SK-N-SH treated with all-trans-retinoic acid at 6 μM for 48 hours (cell line): ENCODE results near the gene PDE9A.

Experiments used
- ATAC-seq: fragments of 200-7000 bp; cut with Tn5 transposase; 3 replicates; pipeline ENCODE4 v1.9.1; 2020; ENCODE audit warnings: mild to moderate bottlenecking, moderate library complexity
- BACH2 ChIP-seq: fragments of 250-450 bp; sonication (Bioruptor Pico); IDR thresholded peaks from 2 replicates; pipeline ENCODE4 v1.9.0; 2021; ENCODE audit warnings: mild to moderate bottlenecking, borderline replicate concordance
- ESRRG ChIP-seq: fragments of 250-450 bp; sonication (Bioruptor Pico); IDR thresholded peaks from 2 replicates; pipeline ENCODE4 v1.6.1; 2021; ENCODE audit warnings: mild to moderate bottlenecking
- GLIS3 ChIP-seq: fragments of 250-450 bp; sonication (Bioruptor Pico); IDR thresholded peaks from 2 replicates; pipeline ENCODE4 v1.5.0; 2020; ENCODE audit warnings: mild to moderate bottlenecking, moderate library complexity
- ISL1 ChIP-seq: fragments of 250-450 bp; sonication (Bioruptor Pico); IDR thresholded peaks from 2 replicates; pipeline ENCODE4 v2.1.2; 2022; ENCODE audit warnings: mild to moderate bottlenecking, moderate library complexity
- PPARA ChIP-seq: fragments of 250-450 bp; sonication (Bioruptor Pico); IDR thresholded peaks from 2 replicates; pipeline ENCODE4 v1.5.0; 2020; ENCODE audit warnings: mild to moderate bottlenecking, borderline replicate concordance
- RARB ChIP-seq: fragments of 250-450 bp; sonication (Bioruptor Pico); IDR thresholded peaks from 2 replicates; pipeline ENCODE4 v1.8.0; 2021; ENCODE audit warnings: mild to moderate bottlenecking, moderate library complexity
- SNAI2 ChIP-seq: fragments of 250-450 bp; sonication (Bioruptor Pico); IDR thresholded peaks from 2 replicates; pipeline ENCODE4 v1.5.0; 2020; ENCODE audit warnings: mild to moderate bottlenecking, moderate library complexity
- TCF4 ChIP-seq: fragments of 250-450 bp; sonication (Bioruptor Pico); IDR thresholded peaks from 2 replicates; pipeline ENCODE4 v1.8.0; 2021; ENCODE audit warnings: mild to moderate bottlenecking, moderate library complexity, borderline replicate concordance
- ZC3H10 ChIP-seq: fragments of 250-450 bp; sonication (Bioruptor Pico); IDR thresholded peaks from 2 replicates; pipeline ENCODE4 v1.5.1; 2021; ENCODE audit warnings: mild to moderate bottlenecking, moderate library complexity
- ZFP3 ChIP-seq: fragments of 250-450 bp; sonication (Bioruptor Pico); IDR thresholded peaks from 2 replicates; pipeline ENCODE4 v1.5.0; 2020; ENCODE audit warnings: mild to moderate bottlenecking, moderate library complexity
- ZFP30 ChIP-seq: fragments of 450-650 bp; formaldehyde crosslinking; IDR thresholded peaks from 2 replicates; pipeline ENCODE4 v1.5.0; 2022; ENCODE audit warnings: mild to moderate bottlenecking, moderate library complexity
- ZNF565 ChIP-seq: fragments of 450-650 bp; formaldehyde crosslinking; conservative IDR thresholded peaks from 2 replicates; pipeline ENCODE4 v1.5.0; 2020; ENCODE audit warnings: low read depth, mild to moderate bottlenecking, moderate library complexity
- ZNF70 ChIP-seq: fragments of 450-650 bp; formaldehyde crosslinking; IDR thresholded peaks from 2 replicates; pipeline ENCODE4 v1.5.0; 2020; ENCODE audit warnings: mild to moderate bottlenecking, moderate library complexity
- ZNF8 ChIP-seq: fragments of 450-650 bp; formaldehyde crosslinking; IDR thresholded peaks from 2 replicates; pipeline ENCODE4 v1.5.0; 2020; ENCODE audit warnings: mild to moderate bottlenecking, moderate library complexity
- TF ChIP-seq, protein P1 (sequence below): fragments of 250-450 bp; sonication (Bioruptor Pico); IDR thresholded peaks from 2 replicates; pipeline ENCODE4 v1.8.0; 2020; ENCODE audit warnings: mild to moderate bottlenecking, moderate library complexity, borderline replicate concordance
- TF ChIP-seq, protein P2 (sequence below): fragments of 250-450 bp; sonication (Bioruptor Pico); IDR thresholded peaks from 2 replicates; pipeline ENCODE4 v1.8.0; 2021; ENCODE audit warnings: low read depth, mild to moderate bottlenecking, moderate library complexity, borderline replicate concordance
- TF ChIP-seq, protein P3 (sequence below): fragments of 250-450 bp; sonication (Bioruptor Pico); IDR thresholded peaks from 2 replicates; pipeline ENCODE4 v1.5.1; 2021; ENCODE audit warnings: mild to moderate bottlenecking, moderate library complexity
- TF ChIP-seq, protein P4 (sequence below): fragments of 250-450 bp; sonication (Bioruptor Pico); IDR thresholded peaks from 2 replicates; pipeline ENCODE4 v1.5.1; 2020; ENCODE audit warnings: low read depth, mild to moderate bottlenecking, moderate library complexity
- TF ChIP-seq, protein P5 (sequence below): fragments of 250-450 bp; sonication (Bioruptor Pico); IDR thresholded peaks from 2 replicates; pipeline ENCODE4 v1.5.0; 2020; ENCODE audit warnings: mild to moderate bottlenecking, moderate library complexity

The PDE9A gene

DNA sequence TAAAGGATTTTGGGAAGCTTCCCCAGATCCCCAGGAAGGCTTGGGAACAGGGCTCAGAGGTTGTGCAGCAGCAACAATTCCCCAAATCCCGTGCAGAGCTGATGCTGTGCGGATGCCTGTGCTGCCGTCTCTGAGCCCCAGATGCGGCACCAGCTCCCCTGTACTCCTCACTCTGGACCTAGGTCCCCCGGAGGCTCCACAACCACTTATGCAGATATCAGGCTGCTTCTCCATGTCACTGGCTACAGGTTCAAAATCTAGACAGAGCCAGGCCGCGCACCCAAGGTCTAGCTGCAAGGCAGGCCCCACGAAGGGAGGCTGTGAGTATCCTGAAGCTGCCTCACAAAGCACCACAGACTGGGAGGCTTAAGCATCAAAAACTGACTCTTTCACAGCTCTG is 81.6 kb downstream of the PDE9A start (continued):
- TF ChIP-seq, protein P1, sequence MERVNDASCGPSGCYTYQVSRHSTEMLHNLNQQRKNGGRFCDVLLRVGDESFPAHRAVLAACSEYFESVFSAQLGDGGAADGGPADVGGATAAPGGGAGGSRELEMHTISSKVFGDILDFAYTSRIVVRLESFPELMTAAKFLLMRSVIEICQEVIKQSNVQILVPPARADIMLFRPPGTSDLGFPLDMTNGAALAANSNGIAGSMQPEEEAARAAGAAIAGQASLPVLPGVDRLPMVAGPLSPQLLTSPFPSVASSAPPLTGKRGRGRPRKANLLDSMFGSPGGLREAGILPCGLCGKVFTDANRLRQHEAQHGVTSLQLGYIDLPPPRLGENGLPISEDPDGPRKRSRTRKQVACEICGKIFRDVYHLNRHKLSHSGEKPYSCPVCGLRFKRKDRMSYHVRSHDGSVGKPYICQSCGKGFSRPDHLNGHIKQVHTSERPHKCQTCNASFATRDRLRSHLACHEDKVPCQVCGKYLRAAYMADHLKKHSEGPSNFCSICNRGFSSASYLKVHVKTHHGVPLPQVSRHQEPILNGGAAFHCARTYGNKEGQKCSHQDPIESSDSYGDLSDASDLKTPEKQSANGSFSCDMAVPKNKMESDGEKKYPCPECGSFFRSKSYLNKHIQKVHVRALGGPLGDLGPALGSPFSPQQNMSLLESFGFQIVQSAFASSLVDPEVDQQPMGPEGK = no peak

DNA sequence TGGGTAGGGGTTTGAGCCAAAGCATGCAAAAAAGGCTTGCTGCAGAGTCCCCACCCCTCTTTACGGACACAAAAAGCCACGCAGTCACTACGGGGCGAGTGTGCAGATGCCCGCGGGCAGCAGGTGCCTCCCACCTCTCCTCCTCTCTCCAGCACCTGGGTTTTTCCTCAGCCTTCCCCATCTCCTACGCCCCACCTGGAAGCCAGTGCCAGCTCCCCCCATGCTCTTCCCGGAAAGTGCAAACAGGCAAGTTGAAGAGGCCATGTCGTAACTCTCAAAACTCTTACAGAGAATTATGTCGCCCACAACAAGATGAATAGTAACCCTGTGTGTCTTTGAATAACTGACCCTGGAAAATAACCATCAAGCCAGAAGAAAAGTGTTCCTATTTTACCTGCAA is 82.5 kb downstream of the PDE9A start:
- ATAC-seq = no peak
- no peak for TF ChIP-seq ESRRG (CRISPR knock-in tag)
- TF ChIP-seq ISL1 = no peak
- TF ChIP-seq ZNF8 = no peak
- TF ChIP-seq, protein P1 = no peak
- no peak for TF ChIP-seq SNAI2 (CRISPR knock-in tag)
- TF ChIP-seq, protein P2, sequence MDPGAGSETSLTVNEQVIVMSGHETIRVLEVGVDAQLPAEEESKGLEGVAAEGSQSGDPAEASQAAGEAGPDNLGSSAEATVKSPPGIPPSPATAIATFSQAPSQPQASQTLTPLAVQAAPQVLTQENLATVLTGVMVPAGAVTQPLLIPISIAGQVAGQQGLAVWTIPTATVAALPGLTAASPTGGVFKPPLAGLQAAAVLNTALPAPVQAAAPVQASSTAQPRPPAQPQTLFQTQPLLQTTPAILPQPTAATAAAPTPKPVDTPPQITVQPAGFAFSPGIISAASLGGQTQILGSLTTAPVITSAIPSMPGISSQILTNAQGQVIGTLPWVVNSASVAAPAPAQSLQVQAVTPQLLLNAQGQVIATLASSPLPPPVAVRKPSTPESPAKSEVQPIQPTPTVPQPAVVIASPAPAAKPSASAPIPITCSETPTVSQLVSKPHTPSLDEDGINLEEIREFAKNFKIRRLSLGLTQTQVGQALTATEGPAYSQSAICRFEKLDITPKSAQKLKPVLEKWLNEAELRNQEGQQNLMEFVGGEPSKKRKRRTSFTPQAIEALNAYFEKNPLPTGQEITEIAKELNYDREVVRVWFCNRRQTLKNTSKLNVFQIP (CRISPR knock-in tag) = no peak
- no peak for TF ChIP-seq TCF4 (CRISPR knock-in tag)

DNA sequence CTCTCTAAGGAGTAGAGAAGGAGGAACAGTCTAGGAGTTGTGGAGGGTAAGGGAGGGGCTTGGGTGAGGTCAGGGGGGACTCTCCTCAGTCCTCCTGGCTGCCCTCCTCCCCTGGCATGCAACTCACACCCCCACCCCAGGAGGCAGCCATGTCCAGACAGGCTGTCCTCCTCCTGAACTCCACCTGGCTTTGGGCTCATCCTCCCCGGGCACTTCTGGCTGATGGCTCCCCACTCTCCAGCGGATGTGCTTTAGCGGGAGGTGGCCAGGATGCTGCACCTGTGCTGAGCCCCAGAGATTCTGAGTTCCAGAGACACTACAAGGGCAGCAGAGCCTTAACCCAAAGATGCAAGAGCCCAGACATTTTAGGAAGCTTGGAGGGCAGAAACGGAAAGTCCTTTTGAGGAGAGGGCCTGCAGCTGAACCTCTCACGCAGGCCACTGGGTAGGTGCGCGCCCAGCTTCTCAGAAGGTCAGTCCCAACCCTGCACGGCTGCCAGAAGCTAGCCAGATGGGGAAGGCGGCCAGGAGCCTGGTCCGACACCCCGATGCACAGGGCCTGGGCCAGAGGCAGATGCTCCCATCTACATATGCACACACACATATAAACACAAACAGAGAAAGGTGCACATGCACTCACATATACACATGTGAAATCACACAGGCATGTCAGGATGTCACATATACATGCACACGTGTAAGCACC is 83.4 kb downstream of the PDE9A start:
- TF ChIP-seq TCF4 (CRISPR knock-in tag) (no peak), ZNF565 (CRISPR knock-in tag) (no peak), PPARA (CRISPR knock-in tag) (no peak), ZC3H10 (CRISPR knock-in tag) (no peak), ZFP3 (no peak)
- ATAC-seq = no peak

DNA sequence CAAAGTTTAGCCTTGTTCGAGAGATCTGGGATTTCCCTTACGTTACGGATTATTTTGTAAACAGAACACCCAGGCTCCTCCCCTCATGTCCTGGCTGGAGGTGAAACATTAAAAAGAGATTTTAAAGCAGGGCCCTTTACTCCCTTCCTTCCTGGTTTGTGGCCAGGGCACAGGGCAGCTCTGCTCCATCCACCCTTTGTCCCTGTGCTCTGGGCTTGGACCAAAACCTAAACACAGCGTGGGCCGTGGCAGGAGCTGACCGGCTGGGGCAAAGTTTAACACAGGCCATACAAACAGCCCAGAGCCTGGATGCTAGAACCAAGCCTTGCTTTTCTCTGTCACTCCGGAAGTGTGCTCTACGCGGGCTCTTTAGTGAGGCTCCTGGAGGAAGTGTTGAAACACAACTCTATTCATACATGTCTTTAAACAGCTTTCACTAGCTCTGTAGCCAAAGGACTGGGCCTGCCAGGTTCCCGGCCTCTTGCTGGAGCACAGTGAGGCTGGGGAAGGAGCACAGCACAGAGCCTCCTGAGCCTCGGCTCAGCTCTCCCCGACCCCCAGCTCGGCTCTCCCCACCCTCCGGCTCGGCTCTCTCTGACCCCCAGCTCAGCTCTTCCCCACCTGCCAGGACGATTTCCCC is 84.7 kb downstream of the PDE9A start:
- TF ChIP-seq TCF4 (CRISPR knock-in tag) (no peak), ESRRG (CRISPR knock-in tag) (no peak), BACH2 (no peak), ZFP30 (CRISPR knock-in tag) (no peak), GLIS3 (CRISPR knock-in tag) (no peak), RARB (no peak), ZNF565 (CRISPR knock-in tag) (no peak), ZNF70 (no peak)
- TF ChIP-seq, protein P1 = no peak
- TF ChIP-seq, protein P3, sequence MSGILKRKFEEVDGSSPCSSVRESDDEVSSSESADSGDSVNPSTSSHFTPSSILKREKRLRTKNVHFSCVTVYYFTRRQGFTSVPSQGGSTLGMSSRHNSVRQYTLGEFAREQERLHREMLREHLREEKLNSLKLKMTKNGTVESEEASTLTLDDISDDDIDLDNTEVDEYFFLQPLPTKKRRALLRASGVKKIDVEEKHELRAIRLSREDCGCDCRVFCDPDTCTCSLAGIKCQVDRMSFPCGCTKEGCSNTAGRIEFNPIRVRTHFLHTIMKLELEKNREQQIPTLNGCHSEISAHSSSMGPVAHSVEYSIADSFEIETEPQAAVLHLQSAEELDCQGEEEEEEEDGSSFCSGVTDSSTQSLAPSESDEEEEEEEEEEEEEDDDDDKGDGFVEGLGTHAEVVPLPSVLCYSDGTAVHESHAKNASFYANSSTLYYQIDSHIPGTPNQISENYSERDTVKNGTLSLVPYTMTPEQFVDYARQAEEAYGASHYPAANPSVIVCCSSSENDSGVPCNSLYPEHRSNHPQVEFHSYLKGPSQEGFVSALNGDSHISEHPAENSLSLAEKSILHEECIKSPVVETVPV (CRISPR knock-in tag) = no peak
- TF ChIP-seq, protein P4, sequence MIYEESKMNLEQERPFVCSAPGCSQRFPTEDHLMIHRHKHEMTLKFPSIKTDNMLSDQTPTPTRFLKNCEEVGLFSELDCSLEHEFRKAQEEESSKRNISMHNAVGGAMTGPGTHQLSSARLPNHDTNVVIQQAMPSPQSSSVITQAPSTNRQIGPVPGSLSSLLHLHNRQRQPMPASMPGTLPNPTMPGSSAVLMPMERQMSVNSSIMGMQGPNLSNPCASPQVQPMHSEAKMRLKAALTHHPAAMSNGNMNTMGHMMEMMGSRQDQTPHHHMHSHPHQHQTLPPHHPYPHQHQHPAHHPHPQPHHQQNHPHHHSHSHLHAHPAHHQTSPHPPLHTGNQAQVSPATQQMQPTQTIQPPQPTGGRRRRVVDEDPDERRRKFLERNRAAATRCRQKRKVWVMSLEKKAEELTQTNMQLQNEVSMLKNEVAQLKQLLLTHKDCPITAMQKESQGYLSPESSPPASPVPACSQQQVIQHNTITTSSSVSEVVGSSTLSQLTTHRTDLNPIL (CRISPR knock-in tag) = no peak
- TF ChIP-seq, protein P5, sequence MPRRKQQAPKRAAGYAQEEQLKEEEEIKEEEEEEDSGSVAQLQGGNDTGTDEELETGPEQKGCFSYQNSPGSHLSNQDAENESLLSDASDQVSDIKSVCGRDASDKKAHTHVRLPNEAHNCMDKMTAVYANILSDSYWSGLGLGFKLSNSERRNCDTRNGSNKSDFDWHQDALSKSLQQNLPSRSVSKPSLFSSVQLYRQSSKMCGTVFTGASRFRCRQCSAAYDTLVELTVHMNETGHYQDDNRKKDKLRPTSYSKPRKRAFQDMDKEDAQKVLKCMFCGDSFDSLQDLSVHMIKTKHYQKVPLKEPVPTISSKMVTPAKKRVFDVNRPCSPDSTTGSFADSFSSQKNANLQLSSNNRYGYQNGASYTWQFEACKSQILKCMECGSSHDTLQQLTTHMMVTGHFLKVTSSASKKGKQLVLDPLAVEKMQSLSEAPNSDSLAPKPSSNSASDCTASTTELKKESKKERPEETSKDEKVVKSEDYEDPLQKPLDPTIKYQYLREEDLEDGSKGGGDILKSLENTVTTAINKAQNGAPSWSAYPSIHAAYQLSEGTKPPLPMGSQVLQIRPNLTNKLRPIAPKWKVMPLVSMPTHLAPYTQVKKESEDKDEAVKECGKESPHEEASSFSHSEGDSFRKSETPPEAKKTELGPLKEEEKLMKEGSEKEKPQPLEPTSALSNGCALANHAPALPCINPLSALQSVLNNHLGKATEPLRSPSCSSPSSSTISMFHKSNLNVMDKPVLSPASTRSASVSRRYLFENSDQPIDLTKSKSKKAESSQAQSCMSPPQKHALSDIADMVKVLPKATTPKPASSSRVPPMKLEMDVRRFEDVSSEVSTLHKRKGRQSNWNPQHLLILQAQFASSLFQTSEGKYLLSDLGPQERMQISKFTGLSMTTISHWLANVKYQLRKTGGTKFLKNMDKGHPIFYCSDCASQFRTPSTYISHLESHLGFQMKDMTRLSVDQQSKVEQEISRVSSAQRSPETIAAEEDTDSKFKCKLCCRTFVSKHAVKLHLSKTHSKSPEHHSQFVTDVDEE (CRISPR knock-in tag) = no peak
- no peak for ATAC-seq
